ENCODE data around the gene AOPEP. TPM values are rescaled to one million over a fixed set of nuclear protein-coding genes. Genes with fewer than 3 reads are reported as not detected.
"Not testable (repeated sequence)": the region's sequence is repeated elsewhere in the genome, so short reads cannot be mapped to it uniquely, and the experiment has no call there.

The AOPEP gene
- total RNA-seq, 1 donor from 2014 or later: 48.0 TPM

GRCh38 chr9:95018099-95018936, 291.8 kb downstream of the AOPEP start:
- peak overlapping the region; percentile 80 for H3K27ac ChIP-seq (ENCODE audit: low read depth, low read length)
- peaks cover 61 to 85% (median 71%) of the 10 kb centered on the region in 3 donors for H3K4me1 ChIP-seq (ENCODE audit: control insufficient read depth in 3 of 3, insufficient read depth in 3 of 3, low read length in 3 of 3)
- H3K9me3 ChIP-seq (ENCODE audit: control insufficient read depth in 3 of 3, low read length in 3 of 3): no peaks in the 10 kb centered on the region
- peaks cover 26 to 37% (median 31%) of the 10 kb centered on the region in 3 donors for H3K36me3 ChIP-seq (ENCODE audit: control insufficient read depth in 3 of 3, insufficient read depth in 3 of 3, low read length in 3 of 3)
- peak overlapping the region; percentile 10 to 69 (median 20) for H3K9ac ChIP-seq (ENCODE audit: low read depth in 1 of 3, low read length in 3 of 3)
- H3K27me3 ChIP-seq (ENCODE audit: control insufficient read depth in 3 of 3, insufficient read depth in 3 of 3, low read length in 3 of 3): no peaks in the 10 kb centered on the region
- H3K4me3 ChIP-seq (ENCODE audit: low read length in 3 of 3): peak overlapping the region; percentile 42 to 59 (median 55)

DNA sequence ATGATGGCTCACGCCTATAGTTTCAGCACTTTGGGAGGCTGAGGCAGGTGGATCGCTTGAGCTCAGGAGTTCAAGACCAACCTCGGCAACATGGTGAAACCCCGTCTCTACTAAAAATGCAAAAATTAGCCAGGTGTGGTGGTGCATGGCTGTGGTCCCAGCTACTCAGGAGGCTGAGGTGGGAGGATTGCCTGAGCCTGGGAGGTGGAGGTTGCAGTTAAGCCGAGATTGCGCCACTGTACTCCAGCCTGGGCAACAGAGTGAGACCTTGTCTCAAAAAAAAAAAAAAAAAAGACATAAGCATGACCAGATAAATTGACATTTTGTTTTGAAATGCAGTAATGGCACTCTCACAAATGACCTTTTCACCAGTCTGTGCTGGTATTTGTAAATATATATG, 294.1 kb downstream of the AOPEP start:
- not testable (repeated sequence) for H3K27me3 ChIP-seq (ENCODE audit: control insufficient read depth in 3 of 3, insufficient read depth in 3 of 3, low read length in 3 of 3); H3K4me3 ChIP-seq (ENCODE audit: low read length in 3 of 3); H3K27ac ChIP-seq (ENCODE audit: low read depth, low read length); H3K9ac ChIP-seq (ENCODE audit: low read depth in 1 of 3, low read length in 3 of 3); H3K9me3 ChIP-seq (ENCODE audit: control insufficient read depth in 3 of 3, low read length in 3 of 3)
- Histone ChIP-seq H3K36me3 (ENCODE audit: control insufficient read depth in 3 of 3, insufficient read depth in 3 of 3, low read length in 3 of 3) (peaks cover 26 to 33% (median 28%) of the 10 kb centered on the region in 3 donors), H3K4me1 (ENCODE audit: control insufficient read depth in 3 of 3, insufficient read depth in 3 of 3, low read length in 3 of 3) (peaks cover 81 to 92% (median 83%) of the 10 kb centered on the region in 3 donors)

GRCh38 chr9:95021166-95021886, 294.8 kb downstream of the AOPEP start:
- Histone ChIP-seq H3K27ac (ENCODE audit: low read depth, low read length) (peak overlapping the region; percentile 79), H3K9ac (ENCODE audit: low read depth in 1 of 3, low read length in 3 of 3) (peak overlapping the region in 2 of 3 donors; percentile 37 to 47), H3K4me1 (ENCODE audit: control insufficient read depth in 3 of 3, insufficient read depth in 3 of 3, low read length in 3 of 3) (peaks cover 88 to 95% (median 90%) of the 10 kb centered on the region in 3 donors), H3K36me3 (ENCODE audit: control insufficient read depth in 3 of 3, insufficient read depth in 3 of 3, low read length in 3 of 3) (peaks cover 23 to 33% (median 26%) of the 10 kb centered on the region in 3 donors), H3K4me3 (ENCODE audit: low read length in 3 of 3) (no peak overlapping the region), H3K27me3 (ENCODE audit: control insufficient read depth in 3 of 3, insufficient read depth in 3 of 3, low read length in 3 of 3) (no peaks in the 10 kb centered on the region), H3K9me3 (ENCODE audit: control insufficient read depth in 3 of 3, low read length in 3 of 3) (no peaks in the 10 kb centered on the region)

DNA sequence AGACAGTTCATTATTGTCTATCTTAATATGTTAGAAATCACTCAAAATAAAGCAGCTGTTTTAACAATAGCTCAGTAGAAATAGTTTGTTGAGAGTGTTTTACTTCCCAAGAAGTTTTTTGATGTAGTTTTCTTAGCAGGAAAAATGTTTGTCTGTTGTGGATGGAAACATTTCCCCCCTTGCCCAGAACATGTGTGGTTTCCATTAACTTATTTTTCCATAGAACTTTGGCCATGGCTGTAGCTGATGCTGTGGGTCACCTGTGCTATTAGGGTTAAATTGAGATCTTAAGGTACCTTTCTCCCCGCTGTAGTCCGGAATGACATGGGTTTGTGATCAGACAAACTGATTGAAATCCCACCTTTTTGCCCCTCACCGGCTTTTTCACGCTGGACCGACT, 296.2 kb downstream of the AOPEP start:
- Histone ChIP-seq H3K9ac (ENCODE audit: low read depth in 1 of 3, low read length in 3 of 3) (peak overlapping the region; percentile 15 to 52 (median 33)), H3K4me1 (ENCODE audit: control insufficient read depth in 3 of 3, insufficient read depth in 3 of 3, low read length in 3 of 3) (peaks cover 85 to 96% (median 94%) of the 10 kb centered on the region in 3 donors), H3K36me3 (ENCODE audit: control insufficient read depth in 3 of 3, insufficient read depth in 3 of 3, low read length in 3 of 3) (peaks cover 11 to 23% (median 19%) of the 10 kb centered on the region in 3 donors), H3K27ac (ENCODE audit: low read depth, low read length) (peak overlapping the region; percentile 79), H3K4me3 (ENCODE audit: low read length in 3 of 3) (peak overlapping the region in 2 of 3 donors; percentile 13 to 23), H3K27me3 (ENCODE audit: control insufficient read depth in 3 of 3, insufficient read depth in 3 of 3, low read length in 3 of 3) (no peaks in the 10 kb centered on the region), H3K9me3 (ENCODE audit: control insufficient read depth in 3 of 3, low read length in 3 of 3) (no peaks in the 10 kb centered on the region)

DNA sequence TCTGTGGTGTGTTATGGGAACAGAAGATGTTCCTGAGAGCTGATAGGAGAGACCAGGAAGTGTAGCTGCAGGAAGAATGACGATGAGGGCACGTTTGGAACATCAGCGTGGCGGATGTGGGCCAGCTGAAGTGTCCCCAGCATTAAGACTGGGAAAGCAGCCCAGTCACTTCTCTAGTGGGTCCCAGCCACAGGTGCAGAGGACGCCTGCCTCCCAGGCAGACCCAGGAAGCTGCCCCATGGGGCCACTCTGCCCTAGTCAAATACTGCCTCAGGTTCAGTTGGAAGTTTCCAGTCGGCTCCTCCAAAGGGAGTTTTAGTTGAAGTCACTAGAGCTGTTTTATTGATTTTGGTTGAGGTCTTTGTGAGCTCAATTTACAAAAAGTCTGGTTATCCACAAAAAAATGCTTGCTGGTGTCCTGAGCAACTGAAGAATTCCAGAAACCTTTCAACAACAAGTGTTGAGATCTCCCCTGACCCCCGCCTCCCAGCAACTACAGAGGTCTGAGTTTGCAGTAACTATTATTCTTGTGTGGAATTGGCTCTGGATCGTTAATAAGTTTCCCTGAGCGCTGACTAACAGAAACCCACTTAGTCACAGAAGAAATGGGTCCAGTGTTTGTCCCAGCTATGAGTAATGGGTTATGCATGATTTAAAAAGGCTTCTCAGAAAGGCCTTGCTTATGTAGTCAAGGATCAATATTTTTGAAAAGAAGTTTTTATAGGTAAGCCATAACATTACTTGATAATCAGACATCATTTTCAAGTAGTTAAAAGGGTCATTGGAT, 296.9 kb downstream of the AOPEP start:
- H3K9ac ChIP-seq (ENCODE audit: low read depth in 1 of 3, low read length in 3 of 3): peak overlapping the region; percentile 33 to 52 (median 46)
- H3K4me3 ChIP-seq (ENCODE audit: low read length in 3 of 3): peak overlapping the region; percentile 13 to 27 (median 23)
- no peaks in the 10 kb centered on the region for H3K9me3 ChIP-seq (ENCODE audit: control insufficient read depth in 3 of 3, low read length in 3 of 3)
- peak overlapping the region; percentile 79 for H3K27ac ChIP-seq (ENCODE audit: low read depth, low read length)
- H3K4me1 ChIP-seq (ENCODE audit: control insufficient read depth in 3 of 3, insufficient read depth in 3 of 3, low read length in 3 of 3): peaks cover 86 to 96% (median 94%) of the 10 kb centered on the region in 3 donors
- H3K36me3 ChIP-seq (ENCODE audit: control insufficient read depth in 3 of 3, insufficient read depth in 3 of 3, low read length in 3 of 3): peaks cover 13 to 25% (median 17%) of the 10 kb centered on the region in 3 donors
- H3K27me3 ChIP-seq (ENCODE audit: control insufficient read depth in 3 of 3, insufficient read depth in 3 of 3, low read length in 3 of 3): no peaks in the 10 kb centered on the region

- Histone ChIP-seq H3K4me3 (ENCODE audit: low read length in 3 of 3) (peak overlapping the region in 2 of 3 donors; percentile 42 to 48), H3K9ac (ENCODE audit: low read depth in 1 of 3, low read length in 3 of 3) (peak overlapping the region; percentile 46 to 62 (median 52)), H3K27me3 (ENCODE audit: control insufficient read depth in 3 of 3, insufficient read depth in 3 of 3, low read length in 3 of 3) (no peaks in the 10 kb centered on the region), H3K36me3 (ENCODE audit: control insufficient read depth in 3 of 3, insufficient read depth in 3 of 3, low read length in 3 of 3) (peaks cover 16 to 22% (median 17%) of the 10 kb centered on the region in 3 donors), H3K9me3 (ENCODE audit: control insufficient read depth in 3 of 3, low read length in 3 of 3) (no peaks in the 10 kb centered on the region), H3K27ac (ENCODE audit: low read depth, low read length) (peak overlapping the region; percentile 79), H3K4me1 (ENCODE audit: control insufficient read depth in 3 of 3, insufficient read depth in 3 of 3, low read length in 3 of 3) (peaks cover 86 to 96% (median 94%) of the 10 kb centered on the region in 3 donors)
These were observed 297.7 kb downstream of the AOPEP start for GRCh38 chr9:95024097-95024671.

- H3K4me1 ChIP-seq (ENCODE audit: control insufficient read depth in 3 of 3, insufficient read depth in 3 of 3, low read length in 3 of 3): peaks cover 89 to 97% (median 92%) of the 10 kb centered on the region in 3 donors
- H3K27me3 ChIP-seq (ENCODE audit: control insufficient read depth in 3 of 3, insufficient read depth in 3 of 3, low read length in 3 of 3): no peaks in the 10 kb centered on the region
- peak overlapping the region; percentile 79 for H3K27ac ChIP-seq (ENCODE audit: low read depth, low read length)
- H3K4me3 ChIP-seq (ENCODE audit: low read length in 3 of 3): peak overlapping the region; percentile 2 to 61 (median 7)
- peaks cover 5 to 13% (median 9%) of the 10 kb centered on the region in 3 donors for H3K36me3 ChIP-seq (ENCODE audit: control insufficient read depth in 3 of 3, insufficient read depth in 3 of 3, low read length in 3 of 3)
- H3K9me3 ChIP-seq (ENCODE audit: control insufficient read depth in 3 of 3, low read length in 3 of 3): no peaks in the 10 kb centered on the region
- H3K9ac ChIP-seq (ENCODE audit: low read depth in 1 of 3, low read length in 3 of 3): peak overlapping the region in 2 of 3 donors; percentile 25 to 70
These were observed 299.0 kb downstream of the AOPEP start for GRCh38 chr9:95025213-95026147.

GRCh38 chr9:95026148-95026524, 299.6 kb downstream of the AOPEP start:
- H3K36me3 ChIP-seq (ENCODE audit: control insufficient read depth in 3 of 3, insufficient read depth in 3 of 3, low read length in 3 of 3): peaks cover 3 to 12% (median 9%) of the 10 kb centered on the region in 3 donors
- peak overlapping the region in 1 of 3 donors; percentile 4 for H3K4me3 ChIP-seq (ENCODE audit: low read length in 3 of 3)
- peak overlapping the region; percentile 79 for H3K27ac ChIP-seq (ENCODE audit: low read depth, low read length)
- H3K9ac ChIP-seq (ENCODE audit: low read depth in 1 of 3, low read length in 3 of 3): no peak overlapping the region
- H3K9me3 ChIP-seq (ENCODE audit: control insufficient read depth in 3 of 3, low read length in 3 of 3): no peaks in the 10 kb centered on the region
- H3K27me3 ChIP-seq (ENCODE audit: control insufficient read depth in 3 of 3, insufficient read depth in 3 of 3, low read length in 3 of 3): no peaks in the 10 kb centered on the region
- H3K4me1 ChIP-seq (ENCODE audit: control insufficient read depth in 3 of 3, insufficient read depth in 3 of 3, low read length in 3 of 3): peaks cover 93 to 97% (median 94%) of the 10 kb centered on the region in 3 donors
